Activated naive CD8-positive, alpha-beta T cell treated with anti-CD3 and anti-CD28 coated beads, Interleukin-2, amount 10 ng/mL, durations not matched to agents 7 days and 5 days (primary cell): ENCODE results near the gene HIVEP3. TPM values are rescaled to one million over a fixed set of nuclear protein-coding genes. Genes with fewer than 3 reads are reported as not detected.

Experiments
- ATAC-seq: fragments of 150-1000 bp; cut with Tn5 transposase; one replicate; pipeline ENCODE4 v1.10.0; 2021; ENCODE audit warnings: low read depth, moderate library complexity
- POLR2A ChIA-PET: fragments of 350-600 bp; sonication (Branson Sonifier 250); formaldehyde crosslinking; loops from one replicate; lab custom pipeline; 2021; ENCODE audit warnings: antibody characterized with exemption; lab: Charles Lee
- DNase-seq: peaks from one replicate; pipeline ENCODE4 v3.0.0; 2021
- H3K27ac Mint-ChIP-seq: one replicate; pipeline ENCODE4 v1.8.0; 2022; ENCODE audit warnings: mild to moderate bottlenecking, mixed read lengths
- H3K27me3 Mint-ChIP-seq: one replicate; pipeline ENCODE4 v1.8.0; 2022; ENCODE audit warnings: mild to moderate bottlenecking, moderate library complexity, mixed read lengths
- H3K36me3 Mint-ChIP-seq: one replicate; pipeline ENCODE4 v1.8.0; 2021; ENCODE audit warnings: mild to moderate bottlenecking, mixed read lengths
- H3K4me1 Mint-ChIP-seq: one replicate; pipeline ENCODE4 v1.8.0; 2021; ENCODE audit warnings: mixed read lengths
- H3K4me3 Mint-ChIP-seq: one replicate; pipeline ENCODE4 v1.8.0; 2022; ENCODE audit warnings: mild to moderate bottlenecking, moderate library complexity, mixed read lengths
- H3K9me3 Mint-ChIP-seq: one replicate; pipeline ENCODE4 v1.8.0; 2021; ENCODE audit warnings: mixed read lengths
- total RNA-seq, 2 experiments: library from RNA; stranded (reverse); gene quantifications; one replicate each; pipeline ENCODE4 v1.2.3, GENCODE V29; 2021

HIVEP3 gene
- total RNA-seq, 2 experiments from 2014 or later = 10.1 to 10.7 TPM

DNA sequence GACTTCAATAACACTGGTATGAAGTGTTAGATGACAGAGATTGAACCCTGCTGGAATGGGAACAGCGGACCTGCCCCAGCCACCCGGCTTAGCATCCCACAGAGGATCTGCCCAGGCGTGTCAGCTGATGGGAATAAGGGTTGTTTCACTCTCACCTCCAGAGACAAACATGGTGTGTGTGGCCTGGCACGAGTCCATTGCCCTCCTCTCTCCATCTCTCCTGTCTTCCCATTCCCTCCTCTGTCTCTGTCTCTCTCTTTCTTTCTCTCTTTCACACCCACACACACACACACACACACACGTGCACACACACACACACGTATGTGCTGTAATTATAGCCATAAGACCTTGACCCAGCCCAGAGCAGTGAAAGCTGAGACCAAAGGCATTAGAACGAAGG is 200.2 kb downstream of the HIVEP3 start:
- Mint-ChIP-seq H3K4me3 (no peak overlapping the region), H3K27me3 (no peaks in the 10 kb centered on the region), H3K9me3 (no peaks in the 10 kb centered on the region), H3K27ac (no peak overlapping the region), H3K36me3 (no peaks in the 10 kb centered on the region), H3K4me1 (peaks cover 27% of the 10 kb centered on the region)
- POLR2A ChIA-PET = no interaction called here
- DNase-seq (no peak), ATAC-seq (no peak)

DNA sequence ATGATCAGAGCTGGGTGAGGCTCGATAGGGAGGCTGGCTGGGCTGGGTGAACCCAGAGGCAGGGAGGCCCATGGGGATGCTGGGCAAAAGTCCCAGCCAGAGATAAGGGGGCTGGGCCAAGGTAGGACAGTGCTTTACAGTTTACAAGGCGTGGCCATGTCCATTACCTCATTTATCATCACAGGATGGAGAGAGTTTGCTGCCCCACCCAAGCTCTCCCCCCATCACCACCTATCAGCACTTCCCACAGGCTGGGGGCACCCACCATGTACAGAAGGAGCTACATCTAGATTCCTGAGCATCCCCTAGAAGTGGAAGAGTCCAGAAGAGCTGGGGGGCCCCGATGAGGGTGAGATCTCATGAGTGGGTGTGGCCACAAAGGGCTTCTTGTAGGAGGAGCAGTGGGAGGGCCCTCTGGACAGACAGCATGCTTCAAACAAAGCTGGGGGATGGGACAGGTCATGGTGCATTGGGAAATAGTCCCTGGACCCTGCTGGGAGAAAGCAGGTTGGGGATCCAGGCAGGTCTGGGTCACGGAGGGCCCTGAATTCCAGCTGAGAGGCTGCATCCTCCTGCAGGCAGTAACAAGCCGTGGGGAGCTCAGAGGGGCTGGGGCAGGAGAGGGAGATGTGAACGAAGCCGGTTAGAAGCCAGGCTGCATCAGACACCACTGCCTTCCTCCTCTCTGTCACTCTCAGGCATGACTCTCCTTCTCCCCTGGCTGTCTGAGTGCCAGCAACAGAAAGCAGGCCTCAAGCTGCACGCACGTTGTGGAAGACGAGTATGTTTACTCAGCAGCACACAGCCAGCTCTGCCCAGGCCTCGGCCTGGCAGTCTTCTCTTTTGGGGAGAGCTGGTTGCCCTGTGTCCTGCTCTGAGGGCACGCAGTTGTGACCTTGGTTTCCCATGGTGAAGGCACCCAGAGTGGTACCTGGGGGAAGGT is 202.3 kb downstream of the HIVEP3 start:
- no peak for ATAC-seq

DNA sequence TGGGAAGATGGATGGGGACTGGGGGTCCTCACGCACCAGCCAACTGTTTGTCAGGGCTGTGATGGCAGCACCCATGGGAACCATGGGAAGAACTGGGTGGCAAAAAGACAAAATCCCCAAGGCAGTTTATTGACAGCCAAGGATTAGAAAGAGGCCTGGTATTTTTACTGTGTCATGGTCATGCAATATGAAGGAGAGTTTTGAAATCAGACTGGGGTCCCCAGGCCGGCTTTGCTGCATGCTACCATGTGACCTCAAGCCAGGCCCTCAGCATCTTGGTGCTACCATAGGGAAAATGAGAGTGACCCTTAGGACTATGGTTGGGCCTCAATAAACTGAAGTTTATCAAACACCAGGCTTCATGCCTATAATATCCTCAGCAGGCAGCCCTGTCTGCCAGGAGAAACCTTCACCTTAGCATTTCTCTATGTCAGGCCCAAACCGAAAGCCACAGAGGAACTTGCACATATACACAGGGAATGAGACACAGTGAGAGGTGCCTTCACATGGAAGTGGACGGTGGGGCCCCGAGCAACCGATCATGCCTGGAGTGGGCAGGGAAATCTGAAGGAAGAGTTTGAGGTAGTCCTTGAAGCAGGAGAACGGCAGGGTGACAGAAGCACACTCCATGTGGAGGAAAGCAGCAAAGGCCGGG is 203.2 kb downstream of the HIVEP3 start:
- ATAC-seq (no peak), DNase-seq (no peak)
- H3K4me1 Mint-ChIP-seq = peaks cover 13% of the 10 kb centered on the region
- H3K27me3 Mint-ChIP-seq = peaks cover 3% of the 10 kb centered on the region
- no peak overlapping the region for H3K4me3 Mint-ChIP-seq
- H3K27ac Mint-ChIP-seq = peak overlapping the region; percentile 64
- no peaks in the 10 kb centered on the region for H3K9me3 Mint-ChIP-seq
- POLR2A ChIA-PET = no interaction called here
- H3K36me3 Mint-ChIP-seq = no peaks in the 10 kb centered on the region

More for the DNA sequence above, 202.3 kb downstream of the HIVEP3 start:
- Mint-ChIP-seq H3K4me1 (peaks cover 20% of the 10 kb centered on the region), H3K27me3 (peaks cover 3% of the 10 kb centered on the region), H3K9me3 (no peaks in the 10 kb centered on the region), H3K27ac (peak overlapping the region; percentile 64), H3K36me3 (no peaks in the 10 kb centered on the region), H3K4me3 (no peak overlapping the region)
- POLR2A ChIA-PET = interaction anchor here (0.8 kb wide), 1 partner anchor 34 kb away, joined by 6 read pairs; no protein-coding TSS in a partner anchor
- no peak for DNase-seq

DNA sequence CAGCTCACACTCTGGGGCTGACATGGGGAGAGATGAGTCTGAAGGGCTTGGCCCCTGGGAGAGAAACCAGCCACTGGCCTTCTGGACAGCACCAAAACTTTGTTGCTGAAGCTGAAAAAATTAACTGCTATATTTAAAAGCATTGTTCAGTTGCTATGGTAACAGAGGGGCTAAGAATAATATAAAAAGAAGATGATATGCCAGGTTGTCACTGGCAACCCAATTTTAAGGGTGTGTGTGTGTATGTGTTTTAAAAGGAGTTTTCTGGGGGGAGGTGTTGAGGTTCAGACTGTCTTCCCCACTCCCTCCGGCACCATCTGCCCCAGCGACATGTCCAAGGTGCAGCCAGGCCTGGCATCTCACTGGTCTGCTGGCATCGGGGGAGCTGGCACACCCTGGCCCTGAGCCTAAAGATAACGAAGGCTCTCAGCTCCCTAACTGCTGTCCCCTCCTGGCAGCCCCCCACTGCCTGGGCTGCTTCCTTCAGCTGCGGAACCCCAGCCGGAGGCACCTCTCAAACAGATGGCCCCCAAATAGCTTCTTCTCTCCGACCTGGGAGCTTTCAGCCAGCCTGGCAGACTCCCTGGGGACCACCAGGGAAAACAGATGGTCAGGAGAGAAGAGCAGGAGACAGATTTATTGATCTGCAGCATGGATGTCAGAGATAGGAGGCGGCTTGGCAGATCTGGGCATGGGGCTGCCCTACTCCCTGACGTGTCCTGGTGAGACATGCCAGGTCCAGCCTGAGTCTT is 203.9 kb downstream of the HIVEP3 start:
- DNase-seq (no peak), ATAC-seq (no peak)
- Mint-ChIP-seq H3K9me3 (no peaks in the 10 kb centered on the region), H3K36me3 (no peaks in the 10 kb centered on the region), H3K4me3 (no peak overlapping the region), H3K27ac (no peak overlapping the region), H3K4me1 (peaks cover 13% of the 10 kb centered on the region), H3K27me3 (peaks cover 3% of the 10 kb centered on the region)
- POLR2A ChIA-PET = no interaction called here

DNA sequence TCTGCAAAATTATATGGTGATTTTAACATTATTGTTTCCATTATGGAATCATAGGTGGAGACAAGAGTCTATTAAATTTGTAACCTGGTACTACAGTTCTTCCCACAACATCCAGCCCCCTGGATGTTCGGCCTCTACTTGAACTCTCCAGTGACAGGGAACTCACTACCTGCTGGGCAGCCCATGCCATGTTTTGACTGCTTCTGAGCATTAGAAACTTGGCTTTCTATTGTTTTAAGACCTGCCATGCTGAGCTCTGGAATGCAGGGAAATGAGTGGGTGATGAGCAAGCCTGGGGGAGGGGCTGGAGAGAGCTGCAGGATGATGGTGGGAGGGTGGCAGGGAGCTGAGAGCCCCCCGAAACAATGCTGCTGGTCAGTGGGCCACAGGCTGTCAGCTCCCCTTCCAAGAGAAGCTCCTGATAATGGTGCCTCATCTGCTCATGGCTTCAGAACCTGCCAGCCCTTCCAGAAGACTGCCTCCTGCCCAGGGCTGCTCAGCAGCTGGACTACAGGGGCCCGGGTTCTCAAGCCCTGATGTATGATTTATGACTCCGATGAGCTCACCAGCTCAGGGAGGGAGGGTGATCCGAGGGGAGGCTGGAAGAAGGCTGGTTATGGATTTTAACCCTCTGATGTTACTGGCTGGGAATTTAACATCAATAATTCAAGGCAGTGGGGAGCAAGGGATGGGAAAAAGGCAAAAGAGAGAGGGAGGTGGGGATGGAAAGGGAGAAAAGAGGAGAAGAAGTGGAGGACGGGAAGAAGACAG is 205.0 kb downstream of the HIVEP3 start:
- Mint-ChIP-seq H3K27ac (no peak overlapping the region), H3K36me3 (no peaks in the 10 kb centered on the region), H3K27me3 (peaks cover 3% of the 10 kb centered on the region), H3K4me1 (peaks cover 19% of the 10 kb centered on the region), H3K9me3 (no peaks in the 10 kb centered on the region), H3K4me3 (no peak overlapping the region)
- DNase-seq = no peak
- ATAC-seq = no peak
- POLR2A ChIA-PET = no interaction called here

DNA sequence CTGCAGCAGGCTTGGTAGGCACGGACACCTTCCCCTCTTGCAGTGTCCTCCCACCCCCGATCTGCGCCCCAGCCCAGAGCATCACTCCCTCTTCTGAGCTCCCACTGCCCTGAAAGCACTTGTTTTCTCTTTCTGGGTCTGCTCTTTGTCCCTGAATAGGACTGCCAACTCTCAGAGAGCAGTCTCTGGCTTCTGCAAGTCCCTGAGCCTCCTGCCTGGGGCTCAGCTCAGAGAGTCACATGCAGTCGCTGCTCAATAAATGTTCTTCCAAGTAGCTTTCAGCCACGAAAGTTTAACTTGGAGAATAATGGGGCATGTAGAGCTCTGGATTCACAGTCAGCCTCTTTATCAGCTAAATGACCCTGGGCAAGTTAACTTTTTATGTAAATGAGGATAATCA is 205.6 kb downstream of the HIVEP3 start:
- H3K9me3 Mint-ChIP-seq = no peaks in the 10 kb centered on the region
- H3K4me1 Mint-ChIP-seq = peaks cover 24% of the 10 kb centered on the region
- ATAC-seq (no peak), DNase-seq (no peak)
- POLR2A ChIA-PET = no interaction called here
- peaks cover 3% of the 10 kb centered on the region for H3K27me3 Mint-ChIP-seq
- no peak overlapping the region for H3K4me3 Mint-ChIP-seq
- H3K36me3 Mint-ChIP-seq = no peaks in the 10 kb centered on the region
- no peak overlapping the region for H3K27ac Mint-ChIP-seq

DNA sequence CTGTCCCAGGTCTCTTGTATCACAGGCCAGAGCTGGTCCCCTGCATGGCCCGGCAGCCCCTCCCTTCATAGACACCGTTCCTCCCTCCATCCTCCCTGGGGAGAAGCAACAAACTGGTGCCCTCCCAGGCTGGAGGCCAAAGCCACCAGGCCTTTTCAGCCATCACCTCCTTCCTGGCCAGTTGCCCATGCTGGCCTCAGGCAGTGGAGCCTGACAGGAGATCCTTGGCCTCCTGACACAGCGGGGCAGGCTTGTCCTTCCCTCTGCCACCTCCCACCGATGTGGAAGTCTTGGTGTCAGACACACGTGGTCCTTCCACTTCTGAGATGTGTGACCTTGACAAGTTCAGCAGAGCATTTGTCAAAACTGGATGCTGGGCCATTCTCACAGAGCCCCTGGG is 206.0 kb downstream of the HIVEP3 start:
- Mint-ChIP-seq H3K36me3 (no peaks in the 10 kb centered on the region), H3K4me1 (peaks cover 27% of the 10 kb centered on the region)
- ATAC-seq = no peak

DNA sequence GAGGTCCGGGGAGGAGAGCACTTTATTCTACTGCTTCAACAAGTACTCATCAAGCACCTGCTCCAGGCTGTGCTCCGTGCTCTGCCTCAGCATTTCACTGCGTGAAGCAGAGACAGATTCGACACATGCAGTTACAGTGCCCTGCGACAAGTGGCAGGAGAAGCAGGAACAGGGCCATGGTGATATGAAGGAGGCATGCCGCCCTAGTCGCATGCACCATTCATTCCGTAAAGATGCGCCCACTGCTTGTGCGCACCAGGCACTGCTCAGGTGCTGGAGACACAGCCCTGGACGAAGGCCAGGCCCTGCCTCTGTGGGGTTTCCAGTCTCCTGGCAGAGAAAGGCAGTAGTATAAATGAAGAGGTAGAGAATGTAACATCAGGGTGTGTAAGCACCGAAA is 206.6 kb downstream of the HIVEP3 start:
- Mint-ChIP-seq H3K4me3 (no peak overlapping the region), H3K9me3 (no peaks in the 10 kb centered on the region), H3K27ac (no peak overlapping the region), H3K36me3 (no peaks in the 10 kb centered on the region), H3K4me1 (peaks cover 24% of the 10 kb centered on the region), H3K27me3 (peaks cover 3% of the 10 kb centered on the region)
- POLR2A ChIA-PET = no interaction called here
- DNase-seq (no peak), ATAC-seq (no peak)

More for the DNA sequence above, 206.0 kb downstream of the HIVEP3 start:
- POLR2A ChIA-PET = no interaction called here
- H3K9me3 Mint-ChIP-seq = no peaks in the 10 kb centered on the region
- H3K4me3 Mint-ChIP-seq = no peak overlapping the region
- H3K27ac Mint-ChIP-seq = no peak overlapping the region
- H3K27me3 Mint-ChIP-seq = peaks cover 3% of the 10 kb centered on the region
- DNase-seq = no peak

DNA sequence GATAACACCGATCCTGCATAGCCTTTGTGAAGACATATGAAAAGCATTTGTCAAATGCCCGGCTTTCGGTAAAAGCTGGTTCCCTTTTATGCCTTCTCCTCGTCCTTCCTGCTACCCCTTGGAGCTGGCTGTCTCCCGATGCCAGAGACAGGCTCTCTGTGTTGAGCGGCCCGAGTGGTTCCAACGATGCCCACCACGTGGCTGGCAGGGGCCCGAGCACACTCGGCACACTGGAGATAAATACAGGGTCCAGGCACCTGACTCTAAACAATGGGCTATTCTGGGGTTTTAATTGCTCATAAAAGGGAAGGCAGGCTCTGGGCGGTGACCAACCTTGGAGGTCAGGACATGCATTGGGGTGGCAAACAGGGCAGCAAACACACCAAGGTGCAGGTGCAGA is 207.1 kb downstream of the HIVEP3 start:
- Mint-ChIP-seq H3K27me3 (peaks cover 3% of the 10 kb centered on the region), H3K4me1 (peaks cover 23% of the 10 kb centered on the region), H3K27ac (no peak overlapping the region), H3K9me3 (no peaks in the 10 kb centered on the region), H3K4me3 (no peak overlapping the region), H3K36me3 (no peaks in the 10 kb centered on the region)
- ATAC-seq = no peak
- no peak for DNase-seq
- POLR2A ChIA-PET = no interaction called here

DNA sequence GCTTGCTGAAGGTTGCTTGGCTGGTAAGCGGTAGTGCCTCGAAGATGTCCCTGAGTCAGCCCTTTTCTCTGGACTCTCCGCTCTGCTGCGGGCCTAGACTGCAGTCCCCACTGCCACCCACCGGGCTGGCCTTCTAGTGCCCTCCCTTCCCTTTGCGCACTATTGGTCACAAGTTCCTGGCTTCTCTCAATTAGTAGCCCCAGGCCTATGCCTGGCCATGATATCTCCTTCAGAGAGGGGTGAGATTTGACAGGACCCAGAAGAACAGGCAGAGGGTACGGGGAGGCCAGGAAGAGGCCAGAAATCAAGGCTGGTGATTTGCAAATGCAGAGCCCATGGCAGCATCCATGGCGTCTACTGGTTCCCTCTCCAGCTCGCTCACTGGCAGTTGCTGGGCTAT is 207.7 kb downstream of the HIVEP3 start:
- no peaks in the 10 kb centered on the region for H3K36me3 Mint-ChIP-seq
- no peaks in the 10 kb centered on the region for H3K9me3 Mint-ChIP-seq
- no peak for DNase-seq
- POLR2A ChIA-PET = no interaction called here
- H3K4me3 Mint-ChIP-seq = no peak overlapping the region
- no peak for ATAC-seq
- peaks cover 20% of the 10 kb centered on the region for H3K4me1 Mint-ChIP-seq
- H3K27ac Mint-ChIP-seq = no peak overlapping the region
- H3K27me3 Mint-ChIP-seq = peaks cover 3% of the 10 kb centered on the region

DNA sequence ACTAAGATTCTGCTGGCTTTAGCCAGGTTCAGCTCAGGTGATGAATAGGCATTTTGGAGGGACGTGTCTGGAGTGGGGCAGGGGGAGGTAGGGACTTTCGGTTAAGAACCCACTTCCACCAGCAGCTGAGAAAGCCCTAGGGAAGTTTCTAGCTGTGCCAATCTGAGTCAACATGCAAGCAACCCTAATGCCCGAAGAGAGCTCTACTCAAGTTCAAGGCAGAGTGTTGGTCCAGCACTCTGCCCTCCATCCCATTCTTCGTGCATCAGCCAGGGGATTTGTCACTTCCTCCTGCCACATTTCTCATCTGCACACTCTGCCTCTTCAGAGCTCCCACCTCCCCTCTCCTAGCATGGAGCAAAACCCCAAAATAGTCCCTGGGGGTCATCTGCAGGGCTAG is 208.8 kb downstream of the HIVEP3 start:
- ATAC-seq = no peak
- H3K4me1 Mint-ChIP-seq = peaks cover 18% of the 10 kb centered on the region
- POLR2A ChIA-PET = no interaction called here

DNA sequence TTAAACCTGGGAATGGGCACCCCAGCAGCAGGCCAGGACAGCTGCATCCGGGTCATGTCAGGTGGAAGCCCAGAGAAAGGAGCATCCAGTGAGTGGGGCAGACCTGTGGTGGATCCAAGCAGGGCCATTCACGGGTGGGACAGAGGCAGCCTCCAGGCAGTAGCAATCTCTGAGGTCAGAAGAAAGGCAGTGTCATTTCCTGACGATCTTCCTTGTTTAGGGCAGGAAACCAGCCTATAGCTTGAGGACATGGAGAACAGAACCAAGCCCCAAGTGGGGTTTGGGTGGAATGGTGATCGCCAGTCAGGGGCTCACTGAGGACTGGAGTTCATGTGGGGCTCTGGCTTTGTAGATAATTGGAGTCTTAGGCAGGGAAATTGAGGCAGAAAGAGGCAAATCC is 209.4 kb downstream of the HIVEP3 start:
- no peak for ATAC-seq
- Mint-ChIP-seq H3K27me3 (peaks cover 6% of the 10 kb centered on the region), H3K27ac (no peak overlapping the region), H3K9me3 (no peaks in the 10 kb centered on the region), H3K4me1 (peaks cover 18% of the 10 kb centered on the region), H3K4me3 (no peak overlapping the region), H3K36me3 (no peaks in the 10 kb centered on the region)
- POLR2A ChIA-PET = no interaction called here
- no peak for DNase-seq

More for the DNA sequence above, 208.8 kb downstream of the HIVEP3 start:
- Mint-ChIP-seq H3K27me3 (peaks cover 6% of the 10 kb centered on the region), H3K4me3 (no peak overlapping the region), H3K27ac (no peak overlapping the region), H3K36me3 (no peaks in the 10 kb centered on the region), H3K9me3 (no peaks in the 10 kb centered on the region)
- DNase-seq = no peak

DNA sequence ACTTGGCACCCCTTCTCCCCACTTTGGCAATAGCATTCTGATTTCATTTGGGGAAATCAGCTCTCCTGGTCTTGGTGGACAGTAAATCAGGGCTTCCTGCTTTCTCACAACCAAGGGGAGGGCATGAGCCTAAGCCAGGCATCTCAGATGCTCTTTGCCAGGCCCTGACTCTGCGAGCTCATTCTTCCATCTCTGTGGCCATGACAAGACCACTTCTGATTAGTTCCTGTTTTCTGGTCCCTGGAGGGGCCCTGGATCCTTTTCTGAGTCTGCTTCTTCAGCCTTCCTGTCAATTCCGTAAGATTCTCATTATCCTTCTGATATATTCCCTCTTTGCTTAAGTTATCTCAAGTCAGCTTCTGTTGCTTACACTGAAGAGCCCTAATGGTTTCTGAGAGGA is 210.4 kb downstream of the HIVEP3 start:
- Mint-ChIP-seq H3K27me3 (peaks cover 6% of the 10 kb centered on the region), H3K27ac (no peak overlapping the region), H3K9me3 (no peaks in the 10 kb centered on the region), H3K4me1 (peaks cover 18% of the 10 kb centered on the region), H3K4me3 (no peak overlapping the region), H3K36me3 (no peaks in the 10 kb centered on the region)
- ATAC-seq (no peak), DNase-seq (no peak)
- POLR2A ChIA-PET = no interaction called here
